Ureter (tissue), 1 donor: ENCODE results near the gene ASS1. TPM values are rescaled to one million over a fixed set of nuclear protein-coding genes. Genes with fewer than 3 reads are reported as not detected.

Experiments used
- DNase-seq: peaks from one replicate; pipeline ENCODE4 v3.0.0-alpha.2; 2020; ENCODE audit warnings: low spot score
- total RNA-seq: library from RNA; stranded (reverse); gene quantifications from one replicate; pipeline ENCODE4 v1.2.4, GENCODE V29; 2023
- donor health status: DM: yes; HTN: yes; CAD: no.

Gene ASS1
- total RNA-seq, 1 donor from 2014 or later = 271 TPM

- no peak for DNase-seq
These were observed 9.5 kb downstream of the ASS1 start for GRCh38 chr9:130454096-130454811.

DNA sequence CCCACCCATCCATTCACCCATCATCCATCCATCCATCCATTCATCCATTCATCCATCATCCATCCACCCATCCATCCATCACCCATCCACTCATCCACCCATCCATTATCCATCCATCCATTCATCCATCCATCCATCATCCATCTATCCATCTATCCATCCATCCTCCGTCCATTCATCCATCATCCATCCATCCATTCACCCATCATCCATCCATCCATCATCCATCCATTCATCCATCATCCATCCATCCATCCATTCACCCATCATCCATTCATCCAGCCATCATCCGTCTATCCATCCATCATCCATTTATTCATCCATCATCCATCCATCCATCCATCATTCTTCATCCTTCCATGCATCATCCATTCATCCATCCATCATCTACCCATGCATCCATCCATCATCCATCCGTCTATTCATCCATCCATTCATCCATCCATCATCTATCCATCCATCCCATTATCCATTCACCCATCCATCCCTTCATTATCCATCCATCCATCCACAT lies 10.1 kb downstream of the ASS1 start:
- no peak for DNase-seq

GRCh38 chr9:130458027-130458803 lies 13.5 kb downstream of the ASS1 start:
- DNase-seq = no peak

DNA sequence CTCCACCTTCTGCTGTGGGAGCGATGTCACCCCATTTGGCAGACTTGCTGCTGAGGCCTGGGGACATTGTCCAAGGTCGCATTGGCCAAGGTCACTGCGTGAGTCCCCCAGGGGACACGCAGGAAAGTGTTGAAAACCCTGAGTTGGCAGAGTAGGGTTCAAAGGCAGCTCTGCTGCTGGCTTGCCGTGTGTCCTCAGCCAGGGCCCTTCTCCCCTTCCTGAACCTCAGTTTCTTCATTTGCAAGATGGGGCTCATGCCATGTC lies 14.0 kb downstream of the ASS1 start:
- DNase-seq = no peak

DNA sequence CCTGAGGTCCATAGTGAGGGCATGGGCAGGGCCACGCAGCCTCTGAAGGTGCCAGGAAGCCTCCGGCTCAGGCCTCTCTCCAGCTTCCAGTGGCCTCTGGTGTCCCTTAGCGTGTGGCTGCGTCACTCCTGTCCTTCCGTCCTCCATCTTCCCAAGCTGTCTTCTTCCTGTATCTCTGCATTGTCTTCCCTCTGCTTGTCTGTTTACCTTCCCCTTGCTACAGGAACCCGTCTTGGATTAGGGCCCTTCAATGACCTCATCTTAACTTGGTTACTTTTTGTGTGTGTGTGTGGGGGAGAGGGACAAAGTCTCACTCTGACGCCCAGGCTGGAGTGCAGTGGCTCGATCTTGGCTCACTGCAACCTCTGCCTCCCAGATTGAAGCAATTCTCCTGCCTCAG lies 14.4 kb downstream of the ASS1 start:
- DNase-seq = no peak

DNA sequence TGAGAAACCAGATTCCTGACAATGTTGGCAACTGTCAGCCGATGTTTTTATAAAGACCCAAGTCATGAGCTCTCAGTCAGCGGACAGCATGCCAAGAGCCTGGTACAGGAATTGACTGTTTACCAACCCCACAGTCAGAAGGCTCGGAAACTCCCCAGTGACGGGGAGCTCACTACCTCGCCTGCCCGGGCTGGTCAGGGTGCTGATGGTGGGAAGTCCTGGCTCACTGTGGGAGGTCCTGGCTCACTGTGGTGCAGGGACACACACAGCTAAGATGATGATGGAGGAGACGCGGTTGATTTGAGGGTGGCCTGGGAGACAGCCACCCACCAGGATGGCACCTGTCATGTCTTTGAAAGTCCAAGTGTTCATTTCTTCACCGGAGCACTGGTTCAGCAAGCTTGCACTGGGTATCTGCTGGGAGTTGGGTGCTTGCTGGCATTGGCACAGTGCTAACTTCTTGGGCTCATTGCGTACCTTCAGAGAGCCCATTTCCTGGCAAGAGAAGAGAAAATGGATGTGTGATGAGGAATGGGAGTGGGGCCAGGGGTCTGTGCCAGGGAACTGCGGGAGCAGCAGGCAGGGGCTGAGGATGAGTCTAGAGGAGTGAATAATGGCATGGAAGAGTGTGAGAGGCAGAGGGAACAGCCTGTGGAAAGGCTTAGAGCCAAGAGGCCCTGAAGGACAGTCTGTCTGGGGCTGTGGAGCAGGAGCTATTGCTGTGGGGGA lies 15.3 kb downstream of the ASS1 start:
- no peak for DNase-seq

DNA sequence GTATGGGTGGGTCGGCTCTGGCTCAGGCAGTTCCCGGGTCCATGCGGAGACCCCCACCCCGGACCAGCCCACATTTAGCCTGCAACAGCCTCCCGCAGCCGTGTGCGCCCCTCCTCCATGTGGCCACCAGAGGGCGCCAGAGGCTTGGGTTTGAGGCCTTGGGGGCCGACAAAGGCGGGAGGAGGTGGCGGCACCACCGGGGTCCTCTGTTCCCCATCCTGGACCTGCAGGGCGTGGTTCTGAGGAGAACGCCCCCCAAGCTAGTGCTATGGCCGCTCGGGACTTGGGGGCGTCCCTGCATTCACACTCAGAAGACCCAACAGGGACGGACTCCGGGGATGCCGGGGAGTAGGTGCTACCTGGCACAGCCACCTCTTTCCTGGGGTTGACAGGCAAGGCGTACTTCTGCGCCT lies 16.5 kb downstream of the ASS1 start:
- DNase-seq = no peak

GRCh38 chr9:130461731-130462130 lies 17.0 kb downstream of the ASS1 start:
- DNase-seq = no peak

DNA sequence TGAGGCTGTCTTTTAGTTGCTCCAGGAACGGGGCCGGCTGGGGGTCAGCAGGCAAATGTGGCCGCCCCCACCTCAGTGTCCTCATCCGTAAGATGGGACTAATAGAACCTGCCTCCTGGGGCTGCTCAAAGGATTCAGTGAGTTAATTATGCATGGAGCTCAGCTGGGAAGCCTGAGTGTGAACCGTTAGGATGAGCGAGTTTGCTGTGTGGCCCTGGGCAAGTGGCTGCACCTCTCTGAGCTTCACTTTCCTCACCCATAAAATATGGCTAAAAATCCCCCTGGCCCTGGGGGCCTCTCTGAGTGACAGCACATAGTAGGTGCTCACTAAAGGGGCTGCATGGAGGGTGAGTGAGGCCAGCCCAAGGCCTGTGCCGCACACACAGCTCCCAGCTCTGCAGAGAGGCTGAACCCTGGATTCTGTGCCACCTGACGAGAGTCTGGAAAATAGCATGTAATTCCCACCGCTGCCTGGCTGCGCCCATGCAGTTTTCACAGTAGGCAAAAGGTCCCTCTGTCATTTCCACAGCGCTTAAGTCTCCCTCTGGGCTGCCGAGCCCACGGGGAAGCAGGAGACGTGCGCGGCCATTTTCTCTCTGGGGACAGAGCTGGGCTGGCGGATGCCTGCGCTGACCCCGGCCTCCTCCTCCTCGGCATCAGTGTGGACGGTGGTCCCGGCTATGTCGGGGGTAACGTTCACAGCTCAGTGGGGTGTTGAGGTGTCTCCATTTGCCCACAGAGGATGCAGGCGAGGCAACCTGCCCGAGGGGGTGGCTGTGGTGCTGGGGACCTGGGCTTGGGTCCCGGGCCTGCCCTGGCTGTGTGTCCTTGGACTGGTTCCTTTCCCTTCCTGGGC lies 18.2 kb downstream of the ASS1 start:
- no peak for DNase-seq

- no peak for DNase-seq
These were observed 19.3 kb downstream of the ASS1 start for GRCh38 chr9:130463763-130464745.

GRCh38 chr9:130465383-130466096 lies 20.8 kb downstream of the ASS1 start:
- no peak for DNase-seq

GRCh38 chr9:130466537-130467217 lies 21.9 kb downstream of the ASS1 start:
- DNase-seq = no peak

DNA sequence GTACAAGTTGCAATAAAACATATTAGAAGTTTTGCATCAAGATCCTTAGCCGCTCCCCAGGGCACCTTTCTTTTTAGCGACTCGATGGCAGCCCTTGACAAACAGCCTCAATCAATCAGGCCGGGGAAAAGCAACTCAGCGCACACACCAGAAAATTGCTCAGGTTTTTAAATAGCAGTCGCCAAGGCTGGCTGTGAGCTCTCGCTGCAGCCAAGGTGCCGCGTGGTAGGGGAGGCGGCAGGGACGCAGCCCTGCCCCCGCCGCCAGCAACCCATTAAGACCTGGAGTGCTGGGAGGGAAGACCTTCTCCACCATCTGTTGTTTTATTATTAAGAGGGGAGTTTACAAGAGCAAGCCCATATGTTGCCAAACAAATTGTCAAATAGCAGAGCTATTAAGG lies 22.6 kb downstream of the ASS1 start:
- no peak for DNase-seq

GRCh38 chr9:130468566-130468965 lies 23.8 kb downstream of the ASS1 start:
- no peak for DNase-seq

GRCh38 chr9:130470269-130470668 lies 25.5 kb downstream of the ASS1 start:
- no peak for DNase-seq

DNA sequence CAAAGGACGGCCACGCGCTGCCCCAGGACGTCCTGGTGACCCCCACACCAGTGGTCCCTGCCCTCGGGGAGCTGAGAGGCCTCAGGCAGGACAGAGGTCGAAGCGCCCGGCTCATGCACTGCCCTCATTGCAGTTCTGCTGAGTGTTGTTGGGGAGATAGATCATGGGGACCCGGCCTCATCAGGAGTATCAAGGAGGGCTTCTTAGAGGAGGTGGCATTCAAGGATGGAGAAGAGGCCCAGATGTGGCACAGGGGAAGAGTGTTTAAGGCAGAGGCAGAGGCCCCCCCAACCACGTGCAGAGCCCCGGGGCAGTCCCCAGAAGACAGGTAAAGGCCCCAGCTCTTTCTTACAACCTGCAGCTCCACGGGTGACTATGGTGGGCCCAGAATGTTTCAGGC lies 26.2 kb downstream of the ASS1 start:
- no peak for DNase-seq

GRCh38 chr9:130471411-130472183 lies 26.8 kb downstream of the ASS1 start:
- no peak for DNase-seq

DNA sequence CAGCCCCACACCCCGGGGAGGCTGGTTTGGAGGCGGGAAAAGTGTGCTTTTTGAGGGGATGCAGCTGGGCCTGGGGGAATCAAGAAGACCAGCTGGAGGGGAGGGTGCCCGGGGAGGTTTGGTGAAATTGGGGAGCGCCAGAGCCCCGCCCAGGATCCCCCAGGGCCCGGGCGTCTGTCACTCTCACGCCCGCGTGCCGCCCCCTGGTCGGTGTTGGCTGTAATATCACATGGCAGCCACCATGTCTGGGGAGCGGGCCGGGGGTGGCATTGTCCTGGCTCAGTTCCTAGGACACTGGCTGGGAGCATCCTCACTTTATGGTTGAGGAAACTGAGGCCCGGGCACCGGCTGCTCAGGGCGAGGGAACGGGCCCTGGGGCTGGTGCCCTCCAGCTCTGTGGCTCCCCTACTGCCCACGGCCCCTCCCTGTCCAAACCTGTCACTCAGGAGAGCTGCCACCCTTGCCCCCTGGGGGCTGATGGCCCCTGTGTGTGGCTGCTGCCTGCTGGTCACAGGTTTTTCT lies 27.5 kb downstream of the ASS1 start:
- no peak for DNase-seq
